Activated CD4-positive, alpha-beta T cell treated with anti-CD3 and anti-CD28 coated beads, Interleukin-2, amount 50 U/mL, for 24 hours (primary cell): ENCODE data around the gene RAC3.

Experiments used
- DNase-seq, 2 donors: peaks; one replicate each; pipeline ENCODE4 v3.0.0-alpha.2; 2020; ENCODE audit warnings: low read depth in 1 of 2, low spot score in 1 of 2

The RAC3 gene

GRCh38 chr17:82055023-82055964 lies 23.8 kb downstream of the RAC3 start:
- no peak for DNase-seq

DNA sequence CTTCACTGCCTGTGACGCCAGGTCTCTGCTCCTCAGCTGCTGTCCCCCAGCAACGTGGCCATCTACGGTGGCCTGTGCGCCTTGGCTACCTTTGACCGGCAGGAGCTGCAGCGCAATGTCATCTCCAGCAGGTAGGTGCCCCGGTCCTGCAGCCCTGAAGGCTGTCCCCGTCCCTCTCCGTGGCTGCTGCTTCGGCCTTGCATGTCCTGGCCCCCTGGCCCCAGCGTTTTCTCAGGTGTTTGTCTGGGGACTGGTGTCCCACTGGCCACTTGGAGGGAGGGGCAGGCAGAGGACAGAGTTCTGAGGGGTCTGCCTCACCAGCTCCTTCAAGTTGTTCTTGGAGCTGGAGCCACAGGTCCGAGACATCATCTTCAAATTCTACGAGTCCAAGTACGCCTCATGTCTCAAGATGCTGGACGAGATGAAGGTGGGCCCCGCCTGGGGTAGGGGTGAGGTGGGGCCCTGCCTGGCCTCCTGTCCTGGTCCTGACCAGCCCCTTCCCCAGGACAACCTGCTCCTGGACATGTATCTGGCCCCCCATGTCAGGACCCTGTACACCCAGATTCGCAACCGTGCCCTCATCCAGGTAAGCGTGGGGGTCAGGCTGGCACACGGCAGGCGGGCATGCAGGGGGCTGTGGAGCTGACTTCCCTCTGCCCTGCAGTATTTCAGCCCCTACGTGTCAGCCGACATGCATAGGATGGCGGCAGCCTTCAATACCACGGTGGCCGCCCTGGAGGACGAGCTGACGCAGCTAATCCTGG lies 24.7 kb downstream of the RAC3 start:
- DNase-seq = no peak

- no peak for DNase-seq
These were observed 25.5 kb downstream of the RAC3 start for GRCh38 chr17:82056729-82057621.

- DNase-seq = no peak
These were observed 26.9 kb downstream of the RAC3 start for GRCh38 chr17:82058230-82058854.

DNA sequence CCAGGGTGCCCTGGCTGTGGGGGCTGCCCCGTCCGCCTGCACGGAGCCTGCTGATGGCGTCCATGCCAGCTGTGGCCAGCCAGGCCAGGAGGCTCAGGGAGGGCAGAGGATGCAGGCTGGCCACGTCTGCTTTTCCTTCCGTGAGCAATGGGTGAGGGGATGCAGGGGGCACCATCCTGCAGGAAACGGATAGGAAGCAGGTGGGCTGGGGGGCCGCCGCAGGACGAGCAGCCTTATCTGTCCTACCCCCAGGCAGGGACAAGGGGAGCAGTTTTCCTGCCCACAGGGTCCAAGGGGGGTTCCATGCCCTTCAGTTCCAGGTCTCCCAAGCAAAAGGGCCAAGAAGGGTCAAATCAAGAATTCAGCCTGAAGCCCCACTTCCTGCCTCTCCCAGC lies 27.4 kb downstream of the RAC3 start:
- DNase-seq = no peak

DNA sequence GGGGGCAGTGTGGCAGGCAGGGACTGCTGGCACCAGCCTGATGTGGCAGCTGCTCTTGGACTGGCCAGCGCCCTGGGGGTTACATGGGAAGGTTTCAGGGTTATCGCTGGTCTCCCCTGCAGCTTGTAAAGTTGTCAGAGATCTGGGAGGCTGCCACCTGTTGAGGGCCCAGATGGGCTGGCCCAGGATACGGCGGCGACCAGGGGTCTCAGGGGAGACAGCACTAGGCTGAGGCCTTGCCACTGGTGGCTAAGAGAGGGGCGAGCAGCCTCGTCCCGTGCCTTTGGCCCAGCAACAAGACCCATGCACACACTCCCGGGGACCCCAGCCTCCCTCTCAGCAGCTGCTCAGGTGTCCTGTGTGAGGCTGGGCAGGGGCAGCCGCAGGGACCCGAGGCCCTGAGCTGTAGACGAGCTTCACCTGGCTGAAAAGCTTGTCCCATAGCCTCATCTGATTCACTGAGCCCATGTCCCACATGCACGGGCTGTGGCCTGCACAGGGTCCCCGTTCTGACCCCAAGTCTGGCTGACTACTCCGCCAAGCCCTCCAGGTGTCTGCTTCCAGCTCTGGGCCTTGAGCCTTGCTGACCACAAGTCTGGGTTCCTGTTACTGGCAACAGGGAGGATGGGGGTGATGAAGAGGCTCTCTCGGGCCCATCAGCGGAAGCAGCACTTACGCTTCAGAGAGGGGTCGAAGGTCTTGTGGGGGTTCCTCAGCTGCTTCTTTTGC lies 28.0 kb downstream of the RAC3 start:
- no peak for DNase-seq

DNA sequence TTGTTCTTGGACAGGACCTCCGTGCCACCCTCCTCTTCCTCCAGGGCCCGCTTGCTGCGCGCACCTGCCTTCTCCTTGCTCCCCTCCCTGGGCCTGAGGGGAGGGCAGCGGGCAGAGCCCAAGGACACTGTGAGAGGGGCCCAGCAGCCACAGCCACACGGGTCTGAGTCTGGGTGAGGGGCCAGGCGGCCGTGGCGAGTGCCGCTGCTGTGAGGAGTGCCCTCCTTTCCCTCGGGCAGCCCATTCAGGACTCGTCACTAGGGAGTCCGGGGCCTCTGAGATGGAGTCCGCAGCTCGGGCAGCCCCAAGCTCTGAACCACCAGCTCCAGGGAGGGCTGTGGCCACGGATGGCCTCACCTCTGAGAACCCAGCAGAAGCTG lies 28.5 kb downstream of the RAC3 start:
- no peak for DNase-seq

- DNase-seq = no peak
These were observed 29.1 kb downstream of the RAC3 start for GRCh38 chr17:82060614-82061013.

GRCh38 chr17:82061047-82061925 lies 29.8 kb downstream of the RAC3 start:
- DNase-seq = no peak

DNA sequence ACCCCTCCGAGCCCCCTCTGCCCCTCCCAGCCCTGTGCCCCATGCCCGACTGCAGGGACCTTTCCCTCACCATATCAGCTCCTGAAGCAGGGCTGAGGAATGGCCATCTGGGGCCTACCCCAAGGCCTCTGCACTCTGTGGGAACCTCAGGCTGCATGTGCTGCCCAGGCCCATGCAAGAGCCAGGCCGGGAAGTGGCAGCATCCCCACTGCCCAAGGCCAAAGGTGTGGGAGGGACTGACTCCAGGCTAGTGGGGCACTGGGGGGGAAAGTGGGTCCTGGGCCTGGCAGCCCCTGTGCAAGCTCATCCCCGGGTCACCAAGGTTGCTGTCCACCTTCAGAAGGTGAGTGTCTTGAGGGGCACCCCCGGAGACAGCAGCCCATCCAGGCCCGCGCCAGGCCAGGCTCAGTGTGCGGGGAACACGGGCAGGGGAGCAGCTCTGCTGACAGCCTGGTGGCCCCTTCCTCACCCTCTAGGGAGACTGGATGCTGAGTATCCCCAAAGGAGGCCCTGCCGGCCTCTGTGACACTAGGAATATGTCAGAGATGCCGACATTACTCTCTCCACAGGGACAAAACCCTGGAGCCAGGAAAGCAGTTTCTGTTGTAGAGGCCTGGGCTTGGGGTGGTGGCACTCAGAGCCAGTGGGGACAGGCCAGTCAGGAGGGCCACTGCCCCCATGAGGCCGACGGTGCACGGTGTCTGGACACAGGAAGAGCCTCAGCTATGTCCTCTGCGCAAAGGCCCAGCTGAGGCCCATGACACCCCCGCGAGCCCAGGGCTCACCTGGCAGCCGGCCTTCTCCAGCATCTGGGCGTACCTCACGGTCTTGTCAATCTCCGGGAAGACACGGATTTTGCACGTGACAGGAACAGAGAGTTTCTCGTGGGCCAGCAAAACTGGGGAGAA lies 30.9 kb downstream of the RAC3 start:
- DNase-seq = no peak

- no peak for DNase-seq
These were observed 31.5 kb downstream of the RAC3 start for GRCh38 chr17:82062984-82063368.

- no peak for DNase-seq
These were observed 32.2 kb downstream of the RAC3 start for GRCh38 chr17:82063424-82064415.

DNA sequence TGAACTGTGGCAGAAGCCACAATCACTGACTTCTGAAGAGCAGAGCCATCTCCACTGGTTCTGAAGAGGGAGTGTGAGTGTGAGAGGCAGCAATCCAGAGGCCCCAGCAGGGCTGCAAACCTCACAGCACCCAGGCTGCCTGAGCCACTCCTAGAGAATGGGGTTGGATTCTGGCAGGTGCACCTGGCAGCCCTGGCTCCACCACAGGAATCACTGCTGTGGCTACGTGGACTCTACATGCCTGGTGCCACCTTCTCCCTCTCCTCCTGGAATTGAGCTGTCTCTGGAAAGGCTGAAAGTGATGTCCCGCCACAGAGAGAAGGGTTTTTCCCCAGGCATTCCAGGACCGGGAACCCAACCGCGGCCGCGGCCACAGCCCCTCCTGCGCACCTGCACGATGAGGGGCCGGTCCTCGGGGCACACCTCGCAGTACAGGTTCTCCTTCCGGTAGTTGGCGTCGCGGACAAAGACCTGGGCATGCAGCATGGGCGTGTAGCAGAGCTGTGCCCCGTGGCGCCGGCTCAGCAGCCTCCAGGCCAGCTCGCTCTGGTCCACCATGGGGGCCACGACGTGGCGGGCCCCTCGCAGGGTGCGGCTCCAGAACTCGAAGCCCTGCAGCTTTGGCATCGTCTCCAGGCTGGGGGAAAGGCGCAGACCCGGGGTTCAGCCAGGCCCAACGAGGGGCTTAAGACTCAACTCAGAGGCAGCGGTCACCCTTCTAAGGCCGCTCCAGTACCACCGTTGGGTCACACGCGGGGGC lies 33.1 kb downstream of the RAC3 start:
- DNase-seq = no peak

GRCh38 chr17:82065193-82065637 lies 33.7 kb downstream of the RAC3 start:
- DNase-seq = peak in 1 of 2 donors; percentile 32

DNA sequence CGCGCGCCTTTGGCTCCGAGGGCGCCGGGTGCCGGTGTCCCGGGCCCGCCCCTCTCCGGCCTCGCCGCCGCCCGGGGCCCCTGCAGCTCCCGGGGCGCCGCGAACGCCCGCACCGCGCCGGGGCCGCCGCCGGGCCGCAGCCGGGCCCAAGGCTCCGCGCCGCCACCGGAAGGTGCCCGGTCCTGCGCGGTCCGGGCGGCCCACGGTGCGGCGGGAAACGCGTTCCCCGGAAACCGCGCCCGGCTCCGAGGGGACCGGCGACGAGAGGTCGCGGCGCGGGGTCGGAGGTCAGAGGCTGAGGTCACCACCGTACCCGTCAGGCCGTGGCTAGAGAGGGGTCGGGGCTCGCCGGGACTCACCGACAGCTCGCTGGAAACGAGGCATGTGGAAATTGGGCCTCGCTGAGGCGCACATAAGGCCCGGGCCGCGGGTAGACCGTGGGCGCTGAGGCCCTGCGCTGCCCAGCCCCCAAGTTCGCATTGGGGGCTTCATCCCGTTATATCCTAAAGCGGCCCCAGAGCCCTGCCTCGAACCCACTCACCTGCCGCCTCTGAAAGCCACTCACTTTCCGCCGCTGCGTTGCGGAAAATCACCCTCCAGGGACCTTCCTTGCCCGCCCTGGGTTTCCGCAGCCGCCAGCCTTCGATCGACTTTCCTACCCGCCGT lies 34.3 kb downstream of the RAC3 start, which contains the start of gene DUS1L:
Gene DUS1L, minus strand, starts transcription at position 167 of the 666 bp plus-strand sequence. CDS start 745 bp downstream, outside the sequence.
- DNase-seq = peak; percentile 53 to 70
